HG03460 (cell line): ENCODE measurements around the gene PDZD7.
A peak's percentile ranks its signal among the peaks of the same experiment; 100 is the strongest.

Source experiments
- ATAC-seq: cut with Tn5 transposase; IDR thresholded peaks from one replicate; pipeline ENCODE4 v1.9.1; 2021; ENCODE audit not compliant: unreplicated experiment

PDZD7 gene

GRCh38 chr10:101061624-101062231 is 30.8 kb upstream of the PDZD7 start, which contains the start of gene KAZALD1:
KAZALD1 (plus strand) TSS chr10:101061989; CDS start chr10:101062593, 604 bp downstream.
- no peak for ATAC-seq

- peak; percentile 53 for ATAC-seq
Observed at GRCh38 chr10:101060951-101061623, 30.2 kb upstream of the PDZD7 start.

- peak; percentile 46 for ATAC-seq
Observed at GRCh38 chr10:101060036-101060950, 29.4 kb upstream of the PDZD7 start.

GRCh38 chr10:101056365-101057151 is 25.6 kb upstream of the PDZD7 start:
- no peak for ATAC-seq

- no peak for ATAC-seq
Observed at GRCh38 chr10:101055411-101055810, 24.5 kb upstream of the PDZD7 start.

GRCh38 chr10:101054876-101055275 is 23.9 kb upstream of the PDZD7 start:
- ATAC-seq, result no peak

- no peak for ATAC-seq
Observed at GRCh38 chr10:101054351-101054750, 23.4 kb upstream of the PDZD7 start.

GRCh38 chr10:101053516-101053915 is 22.6 kb upstream of the PDZD7 start:
- no peak for ATAC-seq

GRCh38 chr10:101052285-101052684 is 21.4 kb upstream of the PDZD7 start:
- ATAC-seq, result no peak

GRCh38 chr10:101050208-101051069 is 19.5 kb upstream of the PDZD7 start:
- no peak for ATAC-seq

GRCh38 chr10:101047961-101048892 is 17.3 kb upstream of the PDZD7 start:
- no peak for ATAC-seq

- no peak for ATAC-seq
Observed at GRCh38 chr10:101047268-101047667, 16.3 kb upstream of the PDZD7 start.

GRCh38 chr10:101046332-101047238 is 15.7 kb upstream of the PDZD7 start:
- no peak for ATAC-seq

- ATAC-seq, result no peak
Observed at GRCh38 chr10:101044117-101044516, 13.2 kb upstream of the PDZD7 start.

GRCh38 chr10:101043363-101043707 is 12.4 kb upstream of the PDZD7 start:
- no peak for ATAC-seq

- peak; percentile 97 for ATAC-seq
Observed at GRCh38 chr10:101042667-101043362, 11.9 kb upstream of the PDZD7 start.

GRCh38 chr10:101042118-101042517 is 11.2 kb upstream of the PDZD7 start:
- ATAC-seq, result no peak
